H9 (cell line): ENCODE results near the gene VAV2. TPM values are rescaled to one million over a fixed set of nuclear protein-coding genes. Genes with fewer than 3 reads are reported as not detected.

Experiments used
- DNase-seq: peaks from one replicate; pipeline ENCODE4 v3.0.0-alpha.2; 2017
- H2AFZ ChIP-seq: one replicate; pipeline ENCODE4 v1.6.1; 2013; ENCODE audit warnings: mild to moderate bottlenecking, low read length, control low read depth, moderate library complexity
- H2AK5ac ChIP-seq: 2 replicates; pipeline ENCODE4 v1.6.1; 2013; ENCODE audit warnings: low read length, control low read depth, mixed read lengths; ENCODE audit not compliant: insufficient read length
- H2BK120ac ChIP-seq: one replicate; pipeline ENCODE4 v1.6.1; 2013; ENCODE audit warnings: low read depth, mild to moderate bottlenecking, low read length, control low read depth, inconsistent platforms; ENCODE audit not compliant: poor library complexity, severe bottlenecking
- H2BK12ac ChIP-seq: 2 replicates; pipeline ENCODE4 v1.6.1; 2013; ENCODE audit warnings: low read length, control low read depth, mixed read lengths, low read depth; ENCODE audit not compliant: insufficient read length
- H2BK15ac ChIP-seq: 2 replicates; pipeline ENCODE4 v1.6.1; 2013; ENCODE audit warnings: low read depth, low read length, control low read depth
- H2BK20ac ChIP-seq: one replicate; pipeline ENCODE4 v1.6.1; 2013; ENCODE audit warnings: low read depth, mild to moderate bottlenecking, low read length, control low read depth, inconsistent platforms; ENCODE audit not compliant: poor library complexity, severe bottlenecking
- H2BK5ac ChIP-seq: 2 replicates; pipeline ENCODE4 v1.6.1; 2013; ENCODE audit warnings: low read length, control low read depth, mixed read lengths; ENCODE audit not compliant: insufficient read length
- H3K14ac ChIP-seq: 2 replicates; pipeline ENCODE4 v1.6.1; 2013; ENCODE audit warnings: low read length, control low read depth; ENCODE audit not compliant: insufficient read depth
- H3K18ac ChIP-seq: 2 replicates; pipeline ENCODE4 v1.6.1; 2013; ENCODE audit warnings: low read depth, mild to moderate bottlenecking, mixed read lengths, low read length, control low read depth; ENCODE audit not compliant: insufficient read length
- H3K23ac ChIP-seq: 2 replicates; pipeline ENCODE4 v1.6.1; 2013; ENCODE audit warnings: low read length, control low read depth, mixed read lengths, low read depth; ENCODE audit not compliant: insufficient read length
- H3K23me2 ChIP-seq: 2 replicates; pipeline ENCODE4 v1.6.1; 2013; ENCODE audit warnings: low read depth, mild to moderate bottlenecking, mixed read lengths, low read length, control low read depth; ENCODE audit not compliant: insufficient read length, poor library complexity, severe bottlenecking
- H3K27ac ChIP-seq: 2 replicates; pipeline ENCODE4 v1.5.1; 2013; ENCODE audit warnings: low read length, control low read depth, mixed read lengths, low read depth; ENCODE audit not compliant: insufficient read length
- H3K27me3 ChIP-seq: 2 replicates; pipeline ENCODE4 v1.6.1; 2013; ENCODE audit warnings: low read length, control low read depth, inconsistent platforms; ENCODE audit not compliant: insufficient read depth
- H3K4ac ChIP-seq: 2 replicates; pipeline ENCODE4 v1.6.1; 2013; ENCODE audit warnings: low read depth, mild to moderate bottlenecking, control low read depth, inconsistent platforms, low read length, moderate library complexity
- H3K4me1 ChIP-seq: 2 replicates; pipeline ENCODE4 v1.6.1; 2013; ENCODE audit warnings: low read length, control low read depth, inconsistent platforms; ENCODE audit not compliant: insufficient read depth
- H3K4me2 ChIP-seq: 2 replicates; pipeline ENCODE4 v1.6.1; 2013; ENCODE audit warnings: low read length, control low read depth, mixed read lengths; ENCODE audit not compliant: insufficient read length, insufficient read depth
- H3K56ac ChIP-seq: 2 replicates; pipeline ENCODE4 v1.6.1; 2013; ENCODE audit warnings: low read depth, mild to moderate bottlenecking, mixed read lengths, low read length, control low read depth; ENCODE audit not compliant: insufficient read length
- H3K79me1 ChIP-seq: 2 replicates; pipeline ENCODE4 v1.6.1; 2013; ENCODE audit warnings: low read depth, mild to moderate bottlenecking, moderate library complexity, low read length, control low read depth, inconsistent platforms; ENCODE audit not compliant: insufficient read depth, poor library complexity, severe bottlenecking
- H3K79me2 ChIP-seq: 2 replicates; pipeline ENCODE4 v1.6.1; 2013; ENCODE audit warnings: low read length, control low read depth, inconsistent platforms; ENCODE audit not compliant: insufficient read depth
- H3K9ac ChIP-seq: 2 replicates; pipeline ENCODE4 v1.6.1; 2013; ENCODE audit warnings: low read length, control low read depth, mixed read lengths; ENCODE audit not compliant: insufficient read length; ENCODE audit errors: extremely low read depth
- H3K9me3 ChIP-seq: one replicate; pipeline ENCODE4 v1.6.1; 2013; ENCODE audit warnings: low read depth, low read length, inconsistent platforms; ENCODE audit not compliant: control insufficient read depth
- H3T11ph ChIP-seq: one replicate; pipeline ENCODE4 v1.6.1; 2013; ENCODE audit warnings: mild to moderate bottlenecking, low read length, control low read depth, inconsistent platforms
- H4K20me1 ChIP-seq: one replicate; pipeline ENCODE4 v1.6.1; 2013; ENCODE audit not compliant: control insufficient read depth, insufficient read length, insufficient read depth
- H4K5ac ChIP-seq: 2 replicates; pipeline ENCODE4 v1.6.1; 2013; ENCODE audit warnings: low read depth, mild to moderate bottlenecking, mixed read lengths, low read length, control low read depth; ENCODE audit not compliant: insufficient read length
- H4K8ac ChIP-seq: replicated peaks from 2 replicates; pipeline ENCODE4 v1.6.1; 2013; ENCODE audit warnings: low read length, control low read depth, mixed read lengths, low read depth; ENCODE audit not compliant: insufficient read length
- H4K91ac ChIP-seq: 2 replicates; pipeline ENCODE4 v1.6.1; 2013; ENCODE audit warnings: low read depth, mild to moderate bottlenecking, moderate library complexity, mixed read lengths, low read length, control low read depth; ENCODE audit not compliant: insufficient read length
- H3K27ac Mint-ChIP-seq, 3 experiments: 2 replicates in 2 of 3; 3 replicates in 1 of 3; pipeline ENCODE4 v1.8.0; 2020 to 2021; ENCODE audit warnings: mixed read lengths in 3 of 3, mild to moderate bottlenecking in 1 of 3, moderate library complexity in 1 of 3
- H3K27me3 Mint-ChIP-seq: 2 replicates; pipeline ENCODE4 v1.8.0; 2021; ENCODE audit warnings: low read depth, mild to moderate bottlenecking, moderate library complexity, mixed read lengths
- H3K36me3 Mint-ChIP-seq, 3 experiments: 2 replicates in 2 of 3; 3 replicates in 1 of 3; pipeline ENCODE4 v1.8.0; 2020 to 2021; ENCODE audit warnings: low read depth in 3 of 3, mixed read lengths in 3 of 3; ENCODE audit not compliant: insufficient read depth in 1 of 3
- H3K4me1 Mint-ChIP-seq, 2 experiments: 2 replicates each; pipeline ENCODE4 v1.8.0; 2020; ENCODE audit warnings: mixed read lengths in 2 of 2
- H3K4me3 Mint-ChIP-seq, 2 experiments: 2 replicates in 1 of 2; 3 replicates in 1 of 2; pipeline ENCODE4 v1.8.0; 2020 to 2021; ENCODE audit warnings: mild to moderate bottlenecking in 2 of 2, mixed read lengths in 2 of 2, moderate library complexity in 1 of 2
- H3K9me3 Mint-ChIP-seq, 2 experiments: 2 replicates in 1 of 2; 3 replicates in 1 of 2; pipeline ENCODE4 v1.8.0; 2020; ENCODE audit warnings: mild to moderate bottlenecking in 2 of 2, mixed read lengths in 2 of 2, moderate library complexity in 1 of 2
- whole genome bisulfite sequencing: extraction: QIAGEN DNeasy Blood & Tissue Kit; methylation state at CpG from one replicate; pipeline ENCODE4 v1.1.7; 2013; ENCODE audit warnings: missing lambda C conversion rate, low lambda C conversion rate, mixed read lengths; ENCODE audit not compliant: insufficient read length; ENCODE audit errors: extremely low coverage; 5-methylcytosine and 5-hydroxymethylcytosine counted together
- total RNA-seq: library from RNA; stranded (reverse); gene quantifications from 2 replicates; pipeline ENCODE4 v1.2.1, GENCODE V29; 2021
- TF ChIP-seq, protein P1 (sequence below): fragments of 200-600 bp; sonication (generic); conservative IDR thresholded peaks from 3 replicates; pipeline ENCODE4 v1.8.0; 2021; ENCODE audit warnings: antibody characterized with exemption, mild to moderate bottlenecking

VAV2 gene
- total RNA-seq, 1 experiment from 2014 or later: 58.7 TPM

DNA sequence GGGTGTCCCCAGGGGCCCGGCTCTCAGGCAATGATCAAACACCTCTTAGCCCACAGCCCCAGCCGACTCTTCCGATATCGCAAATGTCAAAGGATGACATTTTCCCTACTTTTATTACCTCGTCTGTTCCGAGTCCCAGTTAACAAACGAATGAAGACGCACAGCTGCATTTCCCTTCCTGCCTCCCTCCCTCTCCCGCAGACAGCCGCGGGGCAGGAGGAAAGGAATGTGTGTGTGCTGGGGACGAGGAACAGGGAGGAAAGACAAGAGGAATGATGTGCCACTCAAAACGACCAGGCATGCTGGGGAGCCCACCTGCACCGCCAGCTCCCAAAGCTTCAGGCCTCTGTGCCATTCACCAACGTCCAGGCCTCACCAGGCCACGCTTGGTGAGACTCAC lies 128.1 kb downstream of the VAV2 start:
- Histone ChIP-seq H3K9ac (no peak overlapping the region), H4K91ac (no peak overlapping the region), H3K4me1 (no peaks in the 10 kb centered on the region), H2BK5ac (no peak overlapping the region), H3K4ac (no peak overlapping the region), H2AK5ac (no peak overlapping the region), H2BK20ac (no peak overlapping the region), H3K79me1 (no peaks in the 10 kb centered on the region), H3K9me3 (peaks cover 12% of the 10 kb centered on the region), H3K23me2 (no peaks in the 10 kb centered on the region), H2AFZ (no peak overlapping the region), H4K8ac (no peak overlapping the region), H3K14ac (no peak overlapping the region), H3K23ac (no peak overlapping the region), H3K18ac (no peak overlapping the region), H3K27ac (no peak overlapping the region), H3K79me2 (no peaks in the 10 kb centered on the region; the same call in 1 of the 2 replicates), H4K20me1 (no peaks in the 10 kb centered on the region), H3T11ph (no peak overlapping the region), H2BK12ac (no peak overlapping the region), H2BK120ac (no peak overlapping the region), H4K5ac (no peak overlapping the region), H3K27me3 (no peaks in the 10 kb centered on the region), H2BK15ac (no peak overlapping the region), H3K56ac (no peak overlapping the region), H3K4me2 (no peak overlapping the region)
- Mint-ChIP-seq H3K27ac (peak overlapping the region in 2 of 3 experiments; percentile 70 to 76; a peak in 2 of 7 replicates), H3K36me3 (peaks cover 20 to 36% (median 29%) of the 10 kb centered on the region in 3 experiments), H3K4me3 (no peak overlapping the region), H3K27me3 (peaks cover 1% of the 10 kb centered on the region; the same call in 1 of the 2 replicates), H3K9me3 (peaks cover 15 to 18% of the 10 kb centered on the region in 2 experiments), H3K4me1 (peaks cover 19 to 29% of the 10 kb centered on the region in 2 experiments)
- TF ChIP-seq, protein P1, sequence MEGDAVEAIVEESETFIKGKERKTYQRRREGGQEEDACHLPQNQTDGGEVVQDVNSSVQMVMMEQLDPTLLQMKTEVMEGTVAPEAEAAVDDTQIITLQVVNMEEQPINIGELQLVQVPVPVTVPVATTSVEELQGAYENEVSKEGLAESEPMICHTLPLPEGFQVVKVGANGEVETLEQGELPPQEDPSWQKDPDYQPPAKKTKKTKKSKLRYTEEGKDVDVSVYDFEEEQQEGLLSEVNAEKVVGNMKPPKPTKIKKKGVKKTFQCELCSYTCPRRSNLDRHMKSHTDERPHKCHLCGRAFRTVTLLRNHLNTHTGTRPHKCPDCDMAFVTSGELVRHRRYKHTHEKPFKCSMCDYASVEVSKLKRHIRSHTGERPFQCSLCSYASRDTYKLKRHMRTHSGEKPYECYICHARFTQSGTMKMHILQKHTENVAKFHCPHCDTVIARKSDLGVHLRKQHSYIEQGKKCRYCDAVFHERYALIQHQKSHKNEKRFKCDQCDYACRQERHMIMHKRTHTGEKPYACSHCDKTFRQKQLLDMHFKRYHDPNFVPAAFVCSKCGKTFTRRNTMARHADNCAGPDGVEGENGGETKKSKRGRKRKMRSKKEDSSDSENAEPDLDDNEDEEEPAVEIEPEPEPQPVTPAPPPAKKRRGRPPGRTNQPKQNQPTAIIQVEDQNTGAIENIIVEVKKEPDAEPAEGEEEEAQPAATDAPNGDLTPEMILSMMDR: no peak
- DNase-seq: no peak
- WGBS: no CpG with 5 or more reads among the region's 16 CpGs
